22Rv1 (cell line): Measurements from ENCODE around the gene DYRK1A.

Experiments used
- CTCF ChIP-seq: fragments of 450-650 bp; IDR thresholded peaks from 2 replicates; pipeline ENCODE4 v1.5.1; 2017; ENCODE audit warnings: mild to moderate bottlenecking
- ZFX ChIP-seq: fragments of 450-650 bp; IDR thresholded peaks from 2 replicates; pipeline ENCODE4 v1.6.1; 2017; ENCODE audit warnings: antibody characterized with exemption, borderline replicate concordance

- TF ChIP-seq CTCF (no peak), ZFX (no peak)
These were observed 199.1 kb downstream of the DYRK1A start for GRCh38 chr21:37565530-37566223.
